ENCODE results near the gene GPRIN1. TPM values are rescaled to one million over a fixed set of nuclear protein-coding genes. Genes with fewer than 3 reads are reported as not detected.

Gene GPRIN1
- polyA plus RNA-seq, 1 experiment = 4.0 TPM

DNA sequence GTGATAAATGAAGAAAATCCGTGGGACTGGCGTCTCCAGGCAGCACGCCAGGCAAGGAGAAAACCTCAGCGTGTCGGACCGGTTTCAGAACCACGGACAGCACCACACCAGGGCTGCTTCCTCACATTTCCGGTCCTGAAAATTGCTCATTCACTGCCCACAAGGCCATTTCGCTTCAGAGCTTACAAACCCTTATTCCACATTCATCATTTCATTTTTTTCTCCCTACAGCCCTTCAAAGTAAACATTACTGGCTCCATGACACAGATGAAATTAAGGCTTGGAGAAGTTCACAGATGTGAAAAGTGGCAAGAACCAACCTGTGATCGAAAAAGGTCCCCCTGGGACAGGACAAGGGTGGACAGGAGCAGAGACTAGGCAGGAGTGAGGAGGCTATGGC lies 1.5 kb upstream of the GPRIN1 start:
- POLR2A ChIA-PET = no interaction called here

DNA sequence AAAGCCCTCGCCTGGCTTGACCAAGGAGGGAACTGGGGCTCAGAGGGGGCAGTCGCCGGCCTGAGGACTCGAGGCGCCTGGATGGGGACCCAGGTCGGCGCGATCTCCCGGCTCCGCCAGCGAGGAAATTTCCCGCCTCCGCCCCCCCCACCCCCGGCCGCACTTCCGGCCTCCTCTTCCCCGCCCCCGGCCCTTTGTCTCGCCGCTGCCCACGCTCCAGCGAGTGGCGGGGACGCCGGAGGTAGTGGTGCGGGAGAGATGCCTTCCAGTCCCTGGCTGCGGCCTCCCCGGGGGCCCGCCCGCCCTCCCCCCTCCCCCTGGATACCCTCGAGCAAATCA lies 448 bp upstream of the GPRIN1 start:
- CTCF ChIA-PET = interaction anchor here (0.6 kb wide), 1 partner anchor 217 kb away, joined by 3 read pairs; no protein-coding TSS in a partner anchor
- POLR2A ChIA-PET = interaction anchor here (0.6 kb wide), 1 partner anchor 21 kb away, joined by 4 read pairs; no protein-coding TSS in a partner anchor
- Histone ChIP-seq H3K9me3 (ENCODE audit: control insufficient read depth, insufficient read depth, low read length) (no peaks in the 10 kb centered on the region), H3K27ac (ENCODE audit: low read depth, low read length) (no peak overlapping the region), H3K27me3 (ENCODE audit: control insufficient read depth, insufficient read depth, low read length) (no peaks in the 10 kb centered on the region), H3K4me3 (ENCODE audit: low read depth, low read length) (peak overlapping the region; percentile 73)
- TF ChIP-seq, protein P1, sequence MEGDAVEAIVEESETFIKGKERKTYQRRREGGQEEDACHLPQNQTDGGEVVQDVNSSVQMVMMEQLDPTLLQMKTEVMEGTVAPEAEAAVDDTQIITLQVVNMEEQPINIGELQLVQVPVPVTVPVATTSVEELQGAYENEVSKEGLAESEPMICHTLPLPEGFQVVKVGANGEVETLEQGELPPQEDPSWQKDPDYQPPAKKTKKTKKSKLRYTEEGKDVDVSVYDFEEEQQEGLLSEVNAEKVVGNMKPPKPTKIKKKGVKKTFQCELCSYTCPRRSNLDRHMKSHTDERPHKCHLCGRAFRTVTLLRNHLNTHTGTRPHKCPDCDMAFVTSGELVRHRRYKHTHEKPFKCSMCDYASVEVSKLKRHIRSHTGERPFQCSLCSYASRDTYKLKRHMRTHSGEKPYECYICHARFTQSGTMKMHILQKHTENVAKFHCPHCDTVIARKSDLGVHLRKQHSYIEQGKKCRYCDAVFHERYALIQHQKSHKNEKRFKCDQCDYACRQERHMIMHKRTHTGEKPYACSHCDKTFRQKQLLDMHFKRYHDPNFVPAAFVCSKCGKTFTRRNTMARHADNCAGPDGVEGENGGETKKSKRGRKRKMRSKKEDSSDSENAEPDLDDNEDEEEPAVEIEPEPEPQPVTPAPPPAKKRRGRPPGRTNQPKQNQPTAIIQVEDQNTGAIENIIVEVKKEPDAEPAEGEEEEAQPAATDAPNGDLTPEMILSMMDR (IDR thresholded peaks at IDR 0.05; ENCODE audit: low read depth, low read length) = no peak
- DNase-seq (ENCODE audit: low read depth, low spot score) = no peak

More for the DNA sequence above, 1.5 kb upstream of the GPRIN1 start:
- CTCF ChIA-PET = no interaction called here
- no peak overlapping the region for H3K27ac ChIP-seq (ENCODE audit: low read depth, low read length)
- H3K27me3 ChIP-seq (ENCODE audit: control insufficient read depth, insufficient read depth, low read length) = no peaks in the 10 kb centered on the region
- no peak overlapping the region for H3K4me3 ChIP-seq (ENCODE audit: low read depth, low read length)
- no peaks in the 10 kb centered on the region for H3K9me3 ChIP-seq (ENCODE audit: control insufficient read depth, insufficient read depth, low read length)
- TF ChIP-seq, protein P1 (IDR thresholded peaks at IDR 0.05; ENCODE audit: low read depth, low read length) = no peak
- DNase-seq (ENCODE audit: low read depth, low spot score) = peak; percentile 69

DNA sequence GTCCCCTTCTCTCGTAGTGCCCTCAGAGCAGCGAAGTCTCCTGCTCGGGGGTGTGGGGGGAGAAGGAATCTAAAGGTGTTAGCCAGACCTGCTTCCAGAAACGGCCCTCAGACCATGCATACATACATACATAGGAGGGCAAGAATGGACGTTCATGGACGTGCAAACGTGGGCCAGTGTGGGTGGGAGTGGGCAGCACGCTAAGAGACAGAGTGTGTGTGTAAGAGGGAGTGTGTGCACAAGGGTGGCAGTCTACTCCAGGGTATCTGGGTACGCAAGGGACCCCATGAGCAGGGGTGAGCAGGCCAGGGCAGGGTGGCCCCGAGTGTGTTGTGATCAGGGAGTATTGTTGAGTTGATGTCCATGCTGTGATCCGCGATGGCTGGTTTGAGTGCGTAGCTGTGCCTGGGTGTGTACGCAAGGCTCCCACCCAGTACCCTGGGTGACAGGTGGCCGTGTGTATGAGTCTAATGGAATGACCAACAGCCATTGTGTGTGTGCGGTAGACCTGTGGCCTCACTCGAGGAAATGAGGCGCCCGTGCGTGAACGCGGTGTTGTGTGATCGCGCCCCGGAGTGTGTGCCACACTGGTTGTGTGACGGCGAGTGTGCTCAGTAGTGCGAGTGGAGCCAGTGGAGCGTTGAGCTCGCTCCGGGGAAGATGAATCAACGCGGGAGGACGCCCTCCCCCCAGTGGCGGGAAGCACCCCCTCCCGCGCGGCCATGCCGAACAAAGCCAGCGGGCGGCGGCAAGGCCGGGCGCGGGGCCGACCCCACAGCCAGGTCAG lies 826 bp downstream of the GPRIN1 start:
- Histone ChIP-seq H3K27ac (ENCODE audit: low read depth, low read length) (no peak overlapping the region), H3K9me3 (ENCODE audit: control insufficient read depth, insufficient read depth, low read length) (no peaks in the 10 kb centered on the region), H3K4me3 (ENCODE audit: low read depth, low read length) (peak overlapping the region; percentile 73), H3K27me3 (ENCODE audit: control insufficient read depth, insufficient read depth, low read length) (no peaks in the 10 kb centered on the region)
- TF ChIP-seq, protein P1 (IDR thresholded peaks at IDR 0.05; ENCODE audit: low read depth, low read length) = no peak
- ChIA-PET CTCF (interaction anchor here (0.7 to 2.9 kb wide), 3 partner anchors 36 to 54 kb away, joined by 3 to 9 read pairs (median 8); no protein-coding TSS in a partner anchor), POLR2A (interaction anchor here (0.6 kb wide), 1 partner anchor 40 kb away, joined by 5 read pairs; no protein-coding TSS in a partner anchor)
- no peak for DNase-seq (ENCODE audit: low read depth, low spot score)

DNA sequence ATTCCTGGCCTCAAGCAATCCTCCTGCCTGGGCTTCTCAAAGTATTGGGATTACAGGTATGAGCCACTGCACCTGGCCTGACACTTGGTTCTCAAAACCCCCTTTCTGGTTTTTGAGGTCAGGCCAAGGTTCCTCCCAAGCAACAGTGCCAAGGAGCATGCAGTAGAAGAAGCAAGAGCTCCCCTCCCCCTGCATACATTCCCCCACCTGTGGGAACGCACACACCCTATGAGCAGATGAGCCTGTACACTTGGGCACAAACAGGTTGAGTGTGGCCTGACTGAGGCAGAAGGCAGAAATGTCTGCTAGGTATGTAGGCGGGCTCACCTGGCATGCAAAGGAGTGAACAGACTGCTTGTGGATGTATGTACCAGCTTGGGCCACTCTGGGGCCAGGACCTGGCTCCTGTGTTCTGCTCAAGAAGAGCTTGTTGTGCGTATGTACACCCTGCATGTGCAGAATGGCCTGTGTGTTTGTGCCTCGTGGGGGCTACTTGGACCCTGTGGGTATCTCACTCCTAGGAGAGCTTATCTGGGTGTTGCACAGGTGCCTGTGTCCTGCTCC lies 1.7 kb downstream of the GPRIN1 start:
- Histone ChIP-seq H3K9me3 (ENCODE audit: control insufficient read depth, insufficient read depth, low read length) (no peaks in the 10 kb centered on the region), H3K27ac (ENCODE audit: low read depth, low read length) (no peak overlapping the region), H3K27me3 (ENCODE audit: control insufficient read depth, insufficient read depth, low read length) (no peaks in the 10 kb centered on the region), H3K4me3 (ENCODE audit: low read depth, low read length) (no peak overlapping the region)
- TF ChIP-seq, protein P1 (IDR thresholded peaks at IDR 0.05; ENCODE audit: low read depth, low read length) = no peak
- DNase-seq (ENCODE audit: low read depth, low spot score) = no peak
- POLR2A ChIA-PET = interaction anchor here (0.6 kb wide), 1 partner anchor 54 kb away, joined by 5 read pairs; no protein-coding TSS in a partner anchor
- CTCF ChIA-PET = interaction anchor here (2.0 to 2.9 kb wide), 2 partner anchors 35 to 53 kb away, joined by 8 to 9 read pairs; no protein-coding TSS in a partner anchor

DNA sequence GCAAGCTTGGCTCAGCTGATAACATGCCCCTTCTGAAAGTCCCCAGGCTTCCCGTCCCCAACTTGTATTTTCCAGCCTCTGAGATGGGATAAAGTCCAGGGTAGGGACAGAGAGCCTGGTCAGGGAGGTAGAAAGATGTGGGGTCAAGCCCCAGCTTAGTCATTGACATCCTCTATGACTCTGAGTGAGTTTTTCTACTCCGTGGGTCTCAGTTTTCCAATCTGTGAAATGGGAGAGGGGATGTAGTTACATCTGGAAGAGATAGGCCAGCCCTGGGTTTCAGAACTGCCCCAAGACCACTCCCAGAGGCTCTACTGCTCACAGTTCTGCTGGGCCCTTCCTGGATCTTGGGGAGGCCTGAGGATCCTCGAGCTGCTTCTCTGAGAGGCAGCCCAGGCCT lies 3.1 kb downstream of the GPRIN1 start:
- ChIA-PET POLR2A (no interaction called here), CTCF (interaction anchor here (1.4 to 2.9 kb wide), 4 partner anchors 32 to 54 kb away, joined by 4 to 8 read pairs (median 4); no protein-coding TSS in a partner anchor)
- Histone ChIP-seq H3K9me3 (ENCODE audit: control insufficient read depth, insufficient read depth, low read length) (no peaks in the 10 kb centered on the region), H3K27ac (ENCODE audit: low read depth, low read length) (no peak overlapping the region), H3K4me3 (ENCODE audit: low read depth, low read length) (no peak overlapping the region), H3K27me3 (ENCODE audit: control insufficient read depth, insufficient read depth, low read length) (no peaks in the 10 kb centered on the region)
- TF ChIP-seq, protein P1 (IDR thresholded peaks at IDR 0.05; ENCODE audit: low read depth, low read length) = no peak
- DNase-seq (ENCODE audit: low read depth, low spot score) = no peak

All from AG04450 (cell line).